GM15510 (cell line): ENCODE data around the gene NRXN3.

Experiments used
- POLR2A ChIP-seq: IDR thresholded peaks from 3 replicates; pipeline ENCODE4 v1.6.1; 2011; ENCODE audit warnings: borderline replicate concordance; ENCODE audit not compliant: insufficient read length; ENCODE audit errors: extremely low read depth

The NRXN3 gene

DNA sequence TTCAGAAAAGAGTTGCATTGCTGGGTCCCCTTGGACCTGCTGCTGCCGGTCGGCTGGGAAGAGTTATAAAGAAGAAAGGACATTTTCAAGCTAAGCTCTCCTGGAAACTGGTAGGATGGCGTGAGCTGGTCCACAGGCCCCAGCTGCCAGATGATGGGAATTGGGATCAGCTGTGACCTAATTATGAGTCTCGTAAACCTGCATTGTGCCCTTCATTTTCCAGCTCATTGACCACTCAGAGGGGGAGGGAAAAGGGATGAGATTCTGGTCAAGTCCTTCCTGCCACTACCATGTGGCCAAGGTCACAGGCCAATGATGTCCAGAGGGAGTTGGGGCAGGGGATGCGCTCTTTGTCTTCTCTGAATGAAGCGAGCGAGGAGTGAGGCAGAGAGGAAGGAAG is 320.9 kb downstream of the NRXN3 start:
- no peak for TF ChIP-seq POLR2A

DNA sequence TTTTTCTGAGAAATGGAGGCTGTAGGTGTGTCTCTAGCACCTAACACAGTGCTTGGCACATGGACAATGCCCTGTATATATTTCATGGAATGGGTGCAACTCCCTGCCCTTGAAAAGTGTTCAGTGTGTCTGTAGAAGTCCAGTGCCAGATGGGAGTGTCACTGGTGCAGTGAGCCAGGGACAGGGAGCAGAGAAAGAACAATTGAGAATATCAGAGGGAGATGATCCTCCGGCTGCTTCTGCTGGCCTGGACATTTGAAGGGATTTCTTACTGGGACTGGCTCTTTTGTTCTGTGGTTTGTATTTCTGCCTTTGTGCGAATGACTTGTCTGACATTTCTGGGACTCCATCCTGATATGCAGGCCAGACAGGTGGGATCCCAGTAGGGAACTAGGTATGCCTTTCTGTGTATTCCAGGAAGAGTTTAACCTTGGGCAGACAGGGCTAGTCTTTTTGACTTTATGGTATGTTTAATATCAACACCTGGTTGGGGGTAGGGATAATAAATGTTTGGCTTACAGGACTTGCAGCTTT is 328.0 kb downstream of the NRXN3 start:
- no peak for TF ChIP-seq POLR2A

DNA sequence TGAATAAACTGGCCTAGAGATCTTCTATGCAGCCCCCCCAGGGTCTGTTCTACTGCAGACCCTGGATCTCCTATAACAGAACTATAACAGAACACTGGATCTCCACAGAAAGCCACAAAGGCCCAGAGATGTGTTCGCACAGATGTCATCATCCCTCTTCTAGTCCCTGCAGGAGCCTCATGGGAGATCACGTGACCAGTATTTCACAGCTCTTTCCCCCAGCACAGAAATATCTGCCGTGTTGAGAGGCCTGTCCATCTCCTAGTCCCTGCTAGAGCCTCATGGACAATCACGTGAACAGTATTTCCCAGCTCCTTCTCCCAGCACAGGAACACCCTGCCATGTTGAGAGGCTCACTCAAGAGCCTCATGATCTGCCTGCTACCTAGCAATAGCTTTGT is 331.7 kb downstream of the NRXN3 start:
- no peak for TF ChIP-seq POLR2A

DNA sequence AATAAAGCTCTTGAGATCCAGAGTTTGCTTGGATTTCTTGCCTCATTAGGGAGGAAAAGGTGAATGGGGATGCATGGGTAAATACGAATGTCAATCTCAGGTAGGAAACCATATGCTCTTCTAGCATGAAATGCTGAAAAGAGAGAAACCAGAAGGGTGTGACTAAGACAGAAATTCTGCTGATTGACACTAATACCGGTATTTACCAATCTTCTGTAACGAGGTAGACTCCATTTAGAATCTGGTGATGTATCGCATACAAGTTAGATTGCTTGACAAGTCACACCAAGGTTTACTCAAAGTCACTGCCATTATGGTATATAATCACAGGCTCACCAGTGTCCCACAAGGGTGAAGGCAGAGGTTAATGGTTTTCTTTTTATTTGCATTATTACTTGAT is 337.9 kb downstream of the NRXN3 start:
- TF ChIP-seq POLR2A, result no peak

DNA sequence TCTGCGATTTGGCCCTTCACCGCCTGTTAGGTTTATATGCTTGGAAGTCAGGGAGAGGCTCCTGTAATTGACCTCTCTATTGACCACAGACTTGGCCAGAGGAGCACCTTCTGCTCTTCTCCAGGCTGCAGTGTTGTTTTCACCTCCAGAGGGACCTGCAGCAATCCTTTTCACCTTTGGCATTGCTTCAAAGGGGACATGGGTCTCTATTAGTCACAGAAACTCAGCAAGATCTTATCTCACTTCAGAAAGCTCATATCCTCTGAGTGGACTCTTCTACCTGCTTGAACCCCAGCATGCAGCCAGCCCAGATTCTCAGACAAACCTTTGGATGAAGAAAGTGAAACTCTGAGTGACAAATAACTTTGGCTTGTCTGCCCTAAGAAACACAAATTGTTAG is 339.3 kb downstream of the NRXN3 start:
- TF ChIP-seq POLR2A, result no peak

DNA sequence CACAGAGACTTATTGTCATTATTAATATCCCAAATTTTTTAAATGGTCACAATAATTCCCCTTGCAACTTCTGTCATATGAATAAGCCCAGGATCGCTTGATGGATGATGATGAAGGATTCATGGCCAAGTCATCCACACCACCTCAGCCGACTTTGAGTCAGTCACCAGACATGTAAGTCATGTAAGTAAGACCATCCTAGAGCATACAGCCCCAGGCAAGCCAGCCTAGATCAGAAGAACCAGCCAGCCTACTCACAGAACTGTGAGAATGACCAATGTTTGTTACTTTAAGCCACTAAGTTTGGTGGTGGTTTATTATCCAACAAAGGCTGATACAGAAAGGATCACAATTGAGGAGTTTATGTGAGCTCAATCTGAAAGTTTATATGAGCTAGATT is 341.8 kb downstream of the NRXN3 start:
- TF ChIP-seq POLR2A, result no peak

DNA sequence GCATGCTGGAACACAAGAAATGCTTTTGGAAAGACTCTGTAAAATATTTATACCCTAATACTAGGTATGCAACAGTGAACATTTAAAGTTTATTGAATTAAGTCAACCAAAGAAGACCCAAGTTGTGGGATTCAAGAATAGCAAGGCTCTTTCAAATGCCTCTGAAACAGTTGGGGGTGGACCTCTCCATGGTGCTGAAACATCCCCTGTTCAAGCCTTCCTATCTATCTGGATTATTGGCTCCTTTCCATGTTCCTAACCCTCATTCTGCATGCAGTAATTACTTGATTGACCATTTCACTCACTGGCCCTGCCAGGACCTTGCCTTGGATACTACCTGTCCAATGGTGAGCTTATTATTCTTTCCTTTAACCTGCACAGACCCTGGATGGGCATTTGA is 349.7 kb downstream of the NRXN3 start:
- no peak for TF ChIP-seq POLR2A

DNA sequence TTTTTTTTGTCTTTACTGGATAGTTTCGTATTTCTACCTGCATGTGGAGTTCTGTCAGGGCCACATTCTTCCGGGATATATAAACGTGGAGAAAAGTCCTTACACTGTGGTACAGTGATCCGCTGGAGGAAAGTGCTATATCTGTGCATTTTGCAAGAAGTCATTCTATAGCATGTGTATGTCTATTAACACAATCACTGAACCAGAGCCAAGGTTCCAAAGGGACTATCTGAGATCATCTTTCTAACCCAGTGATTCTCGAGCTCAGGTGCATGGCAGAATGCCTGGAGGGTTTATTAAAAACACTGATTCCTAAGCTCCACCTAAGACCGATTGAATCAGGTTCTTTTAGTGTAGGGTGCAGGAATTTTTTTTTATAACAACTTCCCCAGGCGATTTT is 354.0 kb downstream of the NRXN3 start:
- no peak for TF ChIP-seq POLR2A

DNA sequence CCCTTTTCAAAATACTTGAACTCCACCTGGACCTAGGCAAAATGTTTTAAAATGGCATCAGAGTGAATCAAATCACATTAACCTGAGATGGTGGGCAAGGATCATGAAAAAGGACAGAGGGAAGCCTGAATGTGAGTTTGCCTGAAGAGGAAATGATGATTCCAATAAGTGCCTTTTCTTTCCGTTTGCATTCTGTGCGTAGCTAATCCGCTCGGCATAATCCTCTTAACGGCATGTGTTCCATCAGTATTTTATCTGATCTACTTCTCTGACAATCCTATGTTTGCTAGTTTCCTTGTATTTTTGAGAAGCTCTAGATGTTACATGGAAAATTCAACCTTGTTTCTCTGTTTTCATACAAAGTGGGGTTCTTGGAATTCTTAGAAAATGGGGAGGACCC is 354.6 kb downstream of the NRXN3 start:
- TF ChIP-seq POLR2A, result no peak

DNA sequence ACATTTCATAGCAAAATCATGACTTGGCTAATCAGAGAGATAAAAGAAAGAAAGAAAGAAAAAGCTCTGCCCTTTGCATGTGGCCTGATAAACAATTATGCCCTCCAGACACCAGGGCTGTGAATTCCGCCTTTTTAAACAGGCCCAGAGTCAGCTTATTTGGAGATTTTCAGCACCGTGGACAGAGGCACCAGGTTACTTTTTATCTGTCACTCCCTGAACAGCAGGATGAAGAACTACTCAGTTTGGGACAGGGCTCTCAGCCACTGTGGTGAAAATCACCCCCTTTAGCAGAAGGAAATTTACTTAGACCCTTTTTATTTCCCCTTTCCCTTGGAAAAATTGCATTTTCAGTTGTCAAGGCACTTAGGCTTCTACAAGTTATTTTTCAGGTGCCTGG is 359.9 kb downstream of the NRXN3 start:
- TF ChIP-seq POLR2A, result no peak

DNA sequence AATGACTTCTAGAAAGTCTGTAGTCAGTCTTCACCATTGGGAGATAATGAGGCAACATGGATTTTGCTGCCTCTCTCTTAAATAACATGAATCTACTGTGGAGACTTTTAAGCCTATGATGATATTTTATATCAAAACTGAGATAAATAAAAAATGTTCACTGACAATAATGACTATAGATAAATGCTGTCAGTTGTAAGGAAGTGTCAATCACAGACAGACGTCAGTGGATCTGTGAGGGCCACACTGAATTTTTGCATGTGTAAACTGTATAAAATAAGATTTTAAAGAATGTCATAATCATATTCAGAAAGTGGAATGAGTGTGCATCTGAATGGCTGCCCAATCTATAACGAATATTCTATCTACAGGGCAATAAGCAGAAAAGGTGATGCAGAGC is 364.0 kb downstream of the NRXN3 start:
- TF ChIP-seq POLR2A, result no peak

DNA sequence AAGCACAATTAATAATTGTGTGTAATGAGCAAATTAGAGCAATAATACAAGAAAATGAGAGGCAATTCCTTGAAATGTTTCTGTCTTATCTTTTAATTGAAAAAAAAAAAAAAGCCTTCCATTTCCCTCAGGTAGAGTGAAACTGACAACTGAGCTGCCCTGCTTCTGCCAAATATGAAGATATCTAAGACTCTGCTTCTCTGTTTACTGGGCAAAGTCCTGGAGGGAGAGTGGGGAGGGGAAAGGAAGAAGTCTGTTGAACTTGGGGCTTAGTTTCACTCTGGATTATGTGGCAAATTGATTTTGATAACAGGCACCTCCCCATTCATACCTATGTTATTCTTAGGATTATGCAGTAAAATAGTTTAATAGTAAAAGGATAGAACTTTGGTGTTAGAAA is 364.9 kb downstream of the NRXN3 start:
- no peak for TF ChIP-seq POLR2A

DNA sequence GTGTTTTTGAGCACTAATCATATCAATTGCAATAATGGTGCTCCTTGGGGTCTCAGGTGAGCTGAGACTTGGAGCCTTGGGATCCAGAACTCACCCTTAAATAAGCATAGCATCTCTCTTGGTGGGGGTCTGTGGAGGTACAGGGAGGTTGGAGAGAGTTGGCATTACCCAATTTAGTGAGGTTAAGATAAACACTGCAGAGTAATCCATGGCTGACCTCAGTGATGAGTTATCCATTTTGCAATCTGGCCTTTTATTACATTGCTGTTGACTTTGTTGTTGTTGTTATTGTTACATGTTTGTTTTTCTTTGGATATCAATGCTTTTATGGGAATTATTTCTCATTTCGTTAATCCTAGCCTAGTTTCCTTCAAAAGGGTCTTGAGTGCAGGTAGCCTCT is 373.3 kb downstream of the NRXN3 start:
- no peak for TF ChIP-seq POLR2A

DNA sequence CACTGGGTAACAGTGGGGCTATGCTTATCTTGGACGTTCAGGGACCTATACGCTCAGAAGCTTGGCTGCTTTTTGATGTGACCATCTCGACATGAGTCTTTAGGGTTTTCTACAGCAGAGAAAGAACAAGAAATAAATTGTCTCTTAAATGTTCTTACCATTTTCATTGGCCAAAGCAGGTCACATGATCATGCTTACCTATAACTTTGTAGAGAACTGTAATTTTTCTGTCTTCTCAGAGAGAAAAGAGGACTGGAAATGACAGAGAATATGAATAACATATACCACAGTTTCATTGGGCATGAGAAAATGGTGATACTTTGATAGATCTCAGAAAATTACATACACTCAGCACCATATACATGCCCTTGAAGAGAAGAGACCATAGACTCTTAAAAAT is 390.9 kb downstream of the NRXN3 start:
- no peak for TF ChIP-seq POLR2A

DNA sequence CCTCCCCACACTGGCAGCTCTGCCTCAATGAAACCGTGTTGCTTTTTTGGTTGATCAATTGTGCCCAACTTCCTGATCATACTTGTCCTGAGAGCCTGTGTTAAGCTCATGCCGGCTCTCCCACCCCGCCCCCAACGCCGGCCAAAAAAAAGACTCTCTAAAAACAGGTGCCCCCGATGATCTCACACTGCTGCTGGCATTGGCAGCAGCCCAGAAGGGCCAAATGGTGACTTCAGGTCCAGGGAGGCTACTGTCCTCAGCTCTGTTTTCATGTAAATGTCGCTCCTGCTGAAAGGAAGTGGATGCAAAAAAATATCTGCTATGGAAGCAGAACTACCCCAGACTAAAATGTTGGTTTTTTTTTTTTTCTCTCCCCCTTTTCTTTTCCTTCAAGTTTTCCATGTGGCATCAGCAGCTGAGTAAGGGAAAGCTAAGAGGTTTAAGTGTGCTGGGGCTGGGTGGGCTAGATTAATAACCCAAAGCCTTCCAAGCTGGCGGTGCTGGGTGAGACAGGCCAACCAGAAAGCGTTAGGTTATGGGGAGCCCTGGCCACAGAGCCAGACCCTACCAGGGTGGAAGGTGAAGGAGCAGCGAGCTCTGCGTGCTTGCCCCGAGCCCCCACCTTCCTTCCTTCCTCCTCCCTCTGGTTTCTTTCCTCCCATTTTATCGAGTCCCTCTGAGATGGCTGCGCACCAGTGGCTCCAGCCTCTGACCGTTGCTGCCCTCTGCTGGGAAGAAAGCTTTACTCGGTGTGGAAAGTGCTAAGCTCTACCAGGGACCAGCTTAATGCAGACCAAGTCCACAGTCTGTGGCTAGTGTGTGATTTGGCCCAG is 396.1 kb downstream of the NRXN3 start:
- no peak for TF ChIP-seq POLR2A

DNA sequence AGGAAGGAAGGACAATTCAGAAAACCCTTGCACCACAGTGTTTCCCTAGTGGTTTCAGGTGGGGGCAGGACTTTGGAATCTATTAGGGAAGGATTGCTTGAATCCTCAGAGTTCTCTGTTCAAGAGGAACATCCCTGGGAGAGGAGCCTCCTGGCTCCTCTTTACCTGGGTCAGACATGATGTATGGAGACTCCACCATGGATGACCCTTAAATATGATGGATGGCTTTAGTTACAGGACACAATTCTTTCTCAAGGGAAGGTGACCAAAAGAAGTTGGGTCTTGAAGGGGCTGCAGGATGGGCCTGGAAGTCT is 396.6 kb downstream of the NRXN3 start:
- TF ChIP-seq POLR2A, result no peak

DNA sequence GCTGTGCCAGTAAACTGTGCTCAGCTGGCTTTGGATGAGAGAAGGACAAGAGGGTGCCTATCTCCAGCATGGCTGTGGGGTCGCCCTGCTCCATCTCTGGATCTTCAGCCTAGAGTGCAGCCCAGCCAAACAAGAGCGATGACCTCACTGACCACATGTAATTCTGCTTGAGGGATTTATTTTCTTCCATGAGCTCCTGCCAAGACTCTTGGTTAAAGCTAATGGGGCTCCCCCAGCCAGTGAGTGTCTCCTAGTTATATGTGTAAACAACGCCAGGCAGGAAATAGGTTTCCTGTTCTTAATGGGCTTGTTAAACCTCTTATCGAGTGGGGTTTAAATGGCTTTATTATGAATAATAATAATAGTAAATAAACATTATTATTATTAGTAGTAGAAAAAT is 397.2 kb downstream of the NRXN3 start:
- TF ChIP-seq POLR2A, result no peak
